ENCODE data around the gene DNMT3A.
A peak's percentile ranks its signal among the peaks of the same experiment; 100 is the strongest.

The DNMT3A gene

GRCh38 chr2:25254961-25255360 is 86.8 kb downstream of the DNMT3A start:
- H3K4me3 Mint-ChIP-seq = no peak overlapping the region
- peaks cover 23% of the 10 kb centered on the region for H3K36me3 Mint-ChIP-seq (ENCODE audit: low read depth)
- H3K27me3 Mint-ChIP-seq (ENCODE audit: low read depth) = no peaks in the 10 kb centered on the region
- H3K4me1 Mint-ChIP-seq (ENCODE audit: low read depth) = peaks cover 11% of the 10 kb centered on the region
- H3K9me3 Mint-ChIP-seq = no peaks in the 10 kb centered on the region
- H3K27ac Mint-ChIP-seq = no peak overlapping the region

- Mint-ChIP-seq H3K27me3 (ENCODE audit: low read depth) (no peaks in the 10 kb centered on the region), H3K4me3 (peak overlapping the region; percentile 65), H3K36me3 (ENCODE audit: low read depth) (peaks cover 25% of the 10 kb centered on the region), H3K9me3 (no peaks in the 10 kb centered on the region), H3K27ac (no peak overlapping the region), H3K4me1 (ENCODE audit: low read depth) (peaks cover 11% of the 10 kb centered on the region)
Measured at GRCh38 chr2:25253153-25253626, 88.5 kb downstream of the DNMT3A start.

DNA sequence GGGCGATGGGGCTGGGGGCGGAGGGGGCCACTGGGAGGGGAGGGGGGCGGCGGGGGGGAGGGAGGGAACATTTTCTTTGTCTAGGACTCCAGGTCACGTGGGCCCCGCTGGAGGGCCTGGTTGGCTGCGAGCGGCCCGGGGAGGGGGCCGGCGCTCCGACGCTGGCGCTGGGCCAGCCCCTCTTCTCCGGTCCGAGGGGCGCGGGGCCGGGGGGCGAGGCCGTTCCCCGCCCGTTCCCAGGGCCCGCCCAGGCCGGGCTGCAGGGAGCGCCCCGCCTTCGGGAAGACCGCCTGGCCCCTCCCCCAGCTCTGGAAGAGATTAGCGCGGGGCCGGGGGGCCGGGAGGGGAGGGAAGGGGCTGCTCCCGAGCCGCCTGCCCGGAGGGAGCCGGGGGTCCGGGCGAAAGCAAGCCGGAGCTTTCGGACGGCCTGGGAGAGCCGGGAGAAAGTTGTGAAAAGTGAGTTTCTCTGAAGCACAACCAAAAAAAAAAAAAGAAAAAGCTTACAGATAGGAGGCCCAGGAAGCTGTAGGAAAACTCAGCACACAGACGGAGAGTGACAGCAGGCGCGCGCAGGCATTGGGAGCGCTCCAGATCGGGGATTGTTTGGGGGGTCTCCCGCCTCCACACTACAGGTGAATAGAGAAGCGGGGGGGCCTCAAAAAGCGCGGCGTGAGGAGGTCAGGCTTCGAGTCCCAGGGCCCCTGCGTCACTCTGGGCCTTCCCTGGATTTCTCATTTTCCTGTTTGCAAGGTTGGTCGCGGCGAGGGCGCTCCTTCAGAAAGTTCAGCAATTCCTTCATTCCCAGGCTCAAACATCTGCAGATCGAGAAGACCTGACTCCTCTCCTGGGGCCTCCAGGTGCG is 89.2 kb downstream of the DNMT3A start:
- Mint-ChIP-seq H3K9me3 (no peaks in the 10 kb centered on the region), H3K36me3 (ENCODE audit: low read depth) (peaks cover 27% of the 10 kb centered on the region), H3K4me3 (peak overlapping the region; percentile 65), H3K27me3 (ENCODE audit: low read depth) (no peaks in the 10 kb centered on the region), H3K4me1 (ENCODE audit: low read depth) (peaks cover 11% of the 10 kb centered on the region), H3K27ac (no peak overlapping the region)

GRCh38 chr2:25251422-25252273 is 90.1 kb downstream of the DNMT3A start:
- H3K27me3 Mint-ChIP-seq (ENCODE audit: low read depth) = no peaks in the 10 kb centered on the region
- peak overlapping the region; percentile 57 for H3K27ac Mint-ChIP-seq
- peak overlapping the region; percentile 70 for H3K4me3 Mint-ChIP-seq
- peaks cover 11% of the 10 kb centered on the region for H3K4me1 Mint-ChIP-seq (ENCODE audit: low read depth)
- no peaks in the 10 kb centered on the region for H3K9me3 Mint-ChIP-seq
- peaks cover 29% of the 10 kb centered on the region for H3K36me3 Mint-ChIP-seq (ENCODE audit: low read depth)

- Mint-ChIP-seq H3K27me3 (ENCODE audit: low read depth) (no peaks in the 10 kb centered on the region), H3K36me3 (ENCODE audit: low read depth) (peaks cover 30% of the 10 kb centered on the region), H3K27ac (peak overlapping the region; percentile 57), H3K9me3 (no peaks in the 10 kb centered on the region), H3K4me3 (peak overlapping the region; percentile 70), H3K4me1 (ENCODE audit: low read depth) (peaks cover 11% of the 10 kb centered on the region)
Measured at GRCh38 chr2:25251071-25251421, 90.7 kb downstream of the DNMT3A start.

GRCh38 chr2:25250331-25251070 is 91.2 kb downstream of the DNMT3A start:
- Mint-ChIP-seq H3K27ac (peak overlapping the region; percentile 57), H3K4me3 (peak overlapping the region; percentile 57), H3K4me1 (ENCODE audit: low read depth) (peaks cover 11% of the 10 kb centered on the region), H3K36me3 (ENCODE audit: low read depth) (peaks cover 32% of the 10 kb centered on the region), H3K9me3 (no peaks in the 10 kb centered on the region), H3K27me3 (ENCODE audit: low read depth) (no peaks in the 10 kb centered on the region)

GRCh38 chr2:25249785-25250184 is 91.9 kb downstream of the DNMT3A start:
- H3K27ac Mint-ChIP-seq = no peak overlapping the region
- H3K4me1 Mint-ChIP-seq (ENCODE audit: low read depth) = peaks cover 10% of the 10 kb centered on the region
- H3K27me3 Mint-ChIP-seq (ENCODE audit: low read depth) = no peaks in the 10 kb centered on the region
- H3K4me3 Mint-ChIP-seq = no peak overlapping the region
- H3K36me3 Mint-ChIP-seq (ENCODE audit: low read depth) = peaks cover 34% of the 10 kb centered on the region
- H3K9me3 Mint-ChIP-seq = no peaks in the 10 kb centered on the region

GRCh38 chr2:25247792-25248512 is 93.8 kb downstream of the DNMT3A start:
- Mint-ChIP-seq H3K4me3 (no peak overlapping the region), H3K4me1 (ENCODE audit: low read depth) (peaks cover 6% of the 10 kb centered on the region), H3K27ac (no peak overlapping the region), H3K27me3 (ENCODE audit: low read depth) (no peaks in the 10 kb centered on the region), H3K9me3 (no peaks in the 10 kb centered on the region), H3K36me3 (ENCODE audit: low read depth) (peaks cover 26% of the 10 kb centered on the region)

GRCh38 chr2:25246558-25247290 is 95.0 kb downstream of the DNMT3A start:
- H3K36me3 Mint-ChIP-seq (ENCODE audit: low read depth) = peaks cover 33% of the 10 kb centered on the region
- H3K9me3 Mint-ChIP-seq = no peaks in the 10 kb centered on the region
- H3K27me3 Mint-ChIP-seq (ENCODE audit: low read depth) = no peaks in the 10 kb centered on the region
- no peak overlapping the region for H3K4me3 Mint-ChIP-seq
- H3K4me1 Mint-ChIP-seq (ENCODE audit: low read depth) = peaks cover 2% of the 10 kb centered on the region
- H3K27ac Mint-ChIP-seq = no peak overlapping the region

DNA sequence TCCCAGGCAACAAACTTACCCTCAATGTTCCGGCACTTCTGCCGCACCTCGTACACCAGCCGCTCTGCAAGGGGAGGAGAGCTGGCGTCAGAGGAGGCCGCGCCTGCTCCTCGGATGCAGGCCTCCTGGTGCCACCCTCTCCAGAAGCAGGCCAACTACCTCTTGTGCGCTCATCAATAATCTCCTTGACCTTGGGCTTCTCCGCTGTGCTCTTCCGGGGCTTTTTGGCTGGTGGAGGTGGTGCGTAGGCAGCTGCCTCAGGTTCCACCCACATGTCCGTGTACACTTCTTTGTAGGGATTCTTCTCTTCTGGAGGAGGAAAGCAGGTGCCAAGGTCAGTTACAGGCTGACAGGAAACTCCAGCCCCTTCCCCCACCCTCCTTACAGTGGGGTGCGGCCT is 95.7 kb downstream of the DNMT3A start:
- Mint-ChIP-seq H3K36me3 (ENCODE audit: low read depth) (peaks cover 40% of the 10 kb centered on the region), H3K9me3 (no peaks in the 10 kb centered on the region), H3K4me1 (ENCODE audit: low read depth) (peaks cover 2% of the 10 kb centered on the region), H3K27me3 (ENCODE audit: low read depth) (no peaks in the 10 kb centered on the region), H3K4me3 (no peak overlapping the region), H3K27ac (no peak overlapping the region)

DNA sequence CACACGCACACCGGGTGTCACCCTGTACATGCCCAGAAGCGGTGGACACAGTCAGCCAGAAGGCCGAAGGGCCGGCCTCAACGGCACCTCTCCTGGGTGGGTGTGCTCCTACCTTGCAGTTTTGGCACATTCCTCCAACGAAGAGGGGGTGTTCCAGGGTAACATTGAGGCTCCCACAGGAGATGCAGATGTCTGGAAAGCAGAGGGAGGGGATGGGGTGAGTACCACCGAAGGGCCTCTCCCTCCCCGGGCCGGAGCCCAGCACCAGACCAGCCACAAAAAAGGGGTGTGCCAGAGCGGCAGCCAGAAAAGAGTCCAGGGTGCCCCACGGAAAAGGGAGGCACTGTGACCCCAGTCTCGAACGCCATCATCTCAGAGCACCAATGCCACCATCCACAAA is 96.6 kb downstream of the DNMT3A start:
- Mint-ChIP-seq H3K4me1 (ENCODE audit: low read depth) (no peaks in the 10 kb centered on the region), H3K9me3 (no peaks in the 10 kb centered on the region), H3K27me3 (ENCODE audit: low read depth) (no peaks in the 10 kb centered on the region), H3K27ac (no peak overlapping the region), H3K4me3 (no peak overlapping the region), H3K36me3 (ENCODE audit: low read depth) (peaks cover 42% of the 10 kb centered on the region)

- peaks cover 43% of the 10 kb centered on the region for H3K36me3 Mint-ChIP-seq (ENCODE audit: low read depth)
- H3K4me3 Mint-ChIP-seq = no peak overlapping the region
- no peaks in the 10 kb centered on the region for H3K9me3 Mint-ChIP-seq
- no peak overlapping the region for H3K27ac Mint-ChIP-seq
- no peaks in the 10 kb centered on the region for H3K4me1 Mint-ChIP-seq (ENCODE audit: low read depth)
- no peaks in the 10 kb centered on the region for H3K27me3 Mint-ChIP-seq (ENCODE audit: low read depth)
Measured at GRCh38 chr2:25243995-25244394, 97.7 kb downstream of the DNMT3A start.

- Mint-ChIP-seq H3K27ac (no peak overlapping the region), H3K36me3 (ENCODE audit: low read depth) (peaks cover 52% of the 10 kb centered on the region), H3K4me1 (ENCODE audit: low read depth) (no peaks in the 10 kb centered on the region), H3K9me3 (no peaks in the 10 kb centered on the region), H3K27me3 (ENCODE audit: low read depth) (no peaks in the 10 kb centered on the region), H3K4me3 (no peak overlapping the region)
Measured at GRCh38 chr2:25241452-25241851, 100.3 kb downstream of the DNMT3A start.

All from T-helper 1 cell treated with Interleukin-12 subunit alpha and Interleukin-12 subunit beta and Interleukin-4 antibody, amounts not matched to agents 30 μg/mL and 1 μg/mL, for 36 hours (primary cell).